GM23248 (cell line): ENCODE results near the gene PRKCE.

ENCODE experiments used
- EZH2 ChIP-seq: fragments of 200-600 bp; sonication (generic); IDR thresholded peaks from 2 replicates; pipeline ENCODE4 v1.6.1; 2018; ENCODE audit warnings: antibody characterized with exemption, mild to moderate bottlenecking; ENCODE audit not compliant: insufficient read depth, poor library complexity, severe bottlenecking
- EZH2phosphoT487 ChIP-seq: fragments of 200-600 bp; sonication (generic); IDR thresholded peaks from 2 replicates; pipeline ENCODE4 v1.6.1; 2018; ENCODE audit warnings: antibody characterized with exemption, moderate library complexity, mild to moderate bottlenecking, low read depth; ENCODE audit not compliant: insufficient read depth

DNA sequence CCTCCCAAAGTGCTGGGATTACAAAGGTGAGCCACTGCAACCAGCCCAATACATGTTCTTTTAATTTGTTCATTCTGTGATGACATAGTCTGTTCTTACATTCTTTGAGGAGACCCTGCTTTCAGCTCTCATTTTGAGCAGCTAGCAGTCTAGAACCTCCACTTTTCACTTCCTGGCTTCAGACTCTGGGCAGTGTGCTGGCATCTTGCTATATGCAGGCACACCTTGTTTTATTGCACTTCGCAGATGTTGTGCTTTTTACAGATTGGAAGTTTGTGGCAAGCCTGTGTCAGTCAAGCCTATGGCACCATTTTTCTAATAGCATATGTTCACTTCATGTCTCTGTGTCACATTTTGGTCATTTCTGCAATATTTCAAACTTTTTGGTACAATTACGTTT, 72.4 kb downstream of the PRKCE start:
- TF ChIP-seq EZH2: no peak
- no peak for TF ChIP-seq EZH2phosphoT487
